ENCODE data around the gene PECR.
"Not testable (repeated sequence)": the region's sequence is repeated elsewhere in the genome, so short reads cannot be mapped to it uniquely, and the experiment has no call there.

Gene PECR

DNA sequence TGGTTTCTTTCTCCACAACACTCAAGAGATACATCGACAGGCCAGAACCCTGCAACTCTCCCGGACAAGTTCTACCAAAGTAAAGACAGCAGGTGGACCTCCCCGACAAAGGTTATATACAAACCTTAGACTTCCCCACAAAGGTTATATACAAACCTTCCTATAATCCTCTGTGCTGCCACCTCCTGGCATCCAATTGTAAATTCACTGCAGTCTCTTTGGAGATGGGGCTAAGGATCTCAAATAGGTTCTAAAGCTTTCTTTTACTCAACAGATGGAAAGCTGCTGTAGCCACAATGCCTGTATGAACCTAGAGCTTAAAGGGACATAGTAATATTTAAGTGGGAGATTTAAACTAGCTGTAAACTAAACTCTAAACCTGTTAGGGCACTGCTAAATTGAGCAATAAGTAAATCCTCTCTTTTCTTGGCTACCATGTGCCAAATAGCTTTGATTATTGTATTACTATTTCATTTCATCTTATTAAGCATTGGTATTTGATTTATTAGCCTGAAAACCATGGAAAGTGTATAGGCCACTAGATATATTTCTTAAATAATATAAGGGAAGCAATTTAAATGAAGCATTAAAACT is 58.5 kb downstream of the PECR start:
- no peak for DNase-seq

DNA sequence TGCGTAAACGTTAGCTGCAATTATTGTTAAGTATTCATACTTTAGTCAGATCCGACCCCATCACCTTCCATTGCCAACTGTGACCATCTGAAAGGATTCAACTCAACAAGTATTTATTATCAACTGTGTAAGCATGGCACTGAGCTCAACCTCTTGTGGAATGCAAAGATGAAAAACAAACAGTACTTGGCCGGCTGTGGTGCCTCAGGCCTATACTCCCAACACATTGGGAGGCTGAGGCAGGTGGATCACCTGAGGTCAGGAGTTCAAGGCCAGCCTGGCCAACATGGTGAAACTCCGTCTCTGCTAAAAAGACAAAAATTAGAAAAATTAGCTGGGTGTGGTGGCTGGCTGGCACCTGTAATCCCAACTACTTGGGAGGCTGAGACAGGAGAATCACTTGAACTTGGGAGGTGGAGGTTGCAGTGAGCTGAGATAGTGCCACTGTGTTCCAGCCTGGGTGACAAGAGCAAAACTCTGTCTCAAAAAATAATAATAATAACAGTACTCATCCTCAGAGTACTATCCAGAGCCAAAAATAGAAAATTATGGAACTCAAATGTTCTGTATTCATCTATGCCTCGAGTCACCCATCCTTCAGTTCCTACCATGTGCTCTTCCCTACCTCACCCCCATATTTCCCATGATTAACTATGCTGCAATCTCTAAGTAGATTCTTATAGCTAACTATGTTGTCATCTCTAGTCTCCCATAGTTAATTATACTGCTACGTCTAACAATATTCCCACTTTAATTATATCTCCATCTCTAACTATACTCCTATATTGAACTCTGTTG is 59.6 kb downstream of the PECR start:
- no peak for DNase-seq

DNA sequence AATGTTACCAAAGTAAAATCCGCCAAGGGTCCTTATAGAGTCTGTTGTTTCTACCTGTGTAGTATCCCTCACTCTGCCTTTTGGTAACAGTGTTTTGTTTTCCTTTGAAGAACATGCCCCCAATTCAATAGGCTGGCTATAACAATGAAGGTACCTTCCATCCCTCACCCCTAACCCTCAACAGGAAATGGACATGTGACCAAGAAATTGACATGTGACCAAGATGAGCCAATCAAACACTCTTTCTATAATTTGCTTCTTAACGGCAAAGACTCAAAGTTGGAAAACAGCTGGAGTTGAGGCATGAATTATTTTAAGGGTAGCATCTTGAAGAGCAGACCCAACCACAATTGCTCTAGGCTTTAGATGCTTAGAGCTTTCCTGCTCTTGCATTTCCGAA is 62.9 kb downstream of the PECR start:
- no peak for DNase-seq

DNA sequence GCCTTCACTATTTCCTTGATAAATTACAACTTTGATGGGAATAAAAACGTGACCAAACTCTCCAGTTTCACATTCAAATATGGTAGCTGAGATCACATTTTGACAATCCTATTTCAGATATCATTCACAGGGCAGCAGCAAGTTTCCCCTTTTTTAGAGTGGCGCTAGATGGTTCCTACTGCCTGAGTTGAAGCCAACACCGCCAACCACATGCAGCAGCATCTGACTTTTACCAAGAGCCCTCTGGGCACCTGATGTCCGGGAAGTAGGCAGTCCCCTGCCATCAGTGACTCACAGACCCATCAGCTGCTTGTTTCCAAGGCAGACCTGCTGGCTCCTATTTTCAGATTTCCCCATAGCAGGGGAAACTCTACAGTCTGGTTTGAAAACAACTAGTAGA is 64.2 kb downstream of the PECR start:
- DNase-seq, result no peak

DNA sequence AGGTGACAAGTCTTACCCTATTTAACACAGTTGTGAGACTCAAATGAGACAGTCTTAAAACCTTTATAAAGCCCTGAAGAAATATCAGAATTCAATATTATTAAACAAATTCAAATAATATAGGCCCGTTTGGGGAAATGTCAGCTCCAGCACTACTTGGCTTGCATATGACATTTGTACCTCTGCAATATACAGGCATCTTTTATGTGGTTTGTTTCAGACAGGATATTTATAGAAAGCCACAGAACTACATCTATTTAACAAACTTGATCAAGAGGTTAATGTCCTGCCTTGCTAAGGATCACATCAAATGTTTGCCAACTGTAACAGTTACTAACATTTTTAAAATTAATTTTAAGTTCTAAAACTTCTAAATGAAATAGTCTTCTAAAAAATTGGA is 65.0 kb downstream of the PECR start:
- DNase-seq, result no peak

DNA sequence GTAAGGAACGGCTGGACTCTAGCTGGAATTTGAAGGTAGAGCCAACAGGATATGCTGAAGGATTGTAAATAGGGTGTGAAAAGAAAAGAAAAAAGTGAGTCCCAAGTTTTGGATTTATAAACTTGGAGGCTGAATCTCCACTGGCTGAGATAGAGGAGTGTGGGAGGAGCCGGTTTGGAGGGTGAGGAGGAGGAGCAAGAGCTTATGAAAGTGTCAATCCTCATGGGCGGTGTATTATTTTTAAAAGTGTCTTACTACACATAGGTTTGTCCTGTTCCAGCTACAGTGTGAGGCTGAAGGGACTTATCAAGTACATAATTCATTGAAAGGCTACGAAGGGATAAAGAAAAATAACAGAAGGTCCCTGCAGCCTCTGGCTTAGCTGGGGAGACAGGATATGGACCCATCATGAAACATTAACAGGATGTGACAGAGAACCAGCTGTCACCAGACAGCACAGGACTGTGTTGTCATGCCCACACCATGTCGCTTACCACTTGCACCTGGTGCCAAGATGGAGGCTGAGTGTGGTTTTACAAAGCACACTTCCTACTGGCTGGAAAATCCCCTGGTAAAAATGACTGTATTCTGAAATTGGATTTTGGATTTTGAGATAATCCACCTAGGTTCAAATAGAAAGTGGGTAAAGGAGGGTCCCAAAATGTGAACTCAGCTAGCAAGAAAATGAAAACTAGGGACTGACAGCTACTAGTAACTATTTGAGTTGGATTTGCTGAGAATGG is 65.7 kb downstream of the PECR start:
- peak; percentile 51 for DNase-seq

DNA sequence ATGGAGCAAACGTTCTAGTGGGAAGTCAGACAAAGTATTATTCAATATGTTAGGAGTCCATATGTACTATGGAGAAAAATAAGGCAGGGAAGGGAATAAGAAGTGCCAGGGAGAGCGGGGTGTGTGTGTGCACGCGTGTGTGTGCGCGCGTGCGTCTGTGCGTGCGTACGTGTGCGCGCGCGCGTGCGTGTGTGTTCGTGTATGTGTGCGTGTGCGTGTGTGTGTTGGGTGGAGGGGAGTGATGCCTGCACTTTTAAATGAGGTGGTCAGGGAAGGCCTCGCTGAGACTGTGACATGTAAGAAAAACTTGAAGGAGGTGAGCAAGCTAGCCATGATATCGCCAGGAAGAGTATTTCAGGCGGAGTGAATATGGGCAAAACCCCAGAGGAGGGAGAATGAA is 66.6 kb downstream of the PECR start:
- no peak for DNase-seq

DNA sequence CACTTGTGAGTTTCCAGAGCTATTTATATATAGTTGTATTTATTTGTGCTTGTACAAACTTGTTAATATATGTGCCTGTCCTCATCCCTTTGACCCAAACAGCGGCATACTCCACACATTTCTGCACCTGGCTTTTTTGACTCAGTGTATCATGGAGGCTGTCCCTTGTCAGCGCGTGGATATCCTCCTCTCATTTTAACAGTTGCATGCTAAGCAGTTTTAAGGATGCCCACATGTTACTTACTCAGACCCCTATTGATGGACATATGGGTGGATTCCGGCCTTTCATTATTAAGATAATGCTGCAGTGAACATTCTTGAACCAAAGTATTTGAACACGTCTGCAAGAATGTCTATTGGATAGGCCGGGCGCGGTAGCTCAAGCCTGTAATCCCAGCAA is 67.6 kb downstream of the PECR start:
- no peak for DNase-seq

DNA sequence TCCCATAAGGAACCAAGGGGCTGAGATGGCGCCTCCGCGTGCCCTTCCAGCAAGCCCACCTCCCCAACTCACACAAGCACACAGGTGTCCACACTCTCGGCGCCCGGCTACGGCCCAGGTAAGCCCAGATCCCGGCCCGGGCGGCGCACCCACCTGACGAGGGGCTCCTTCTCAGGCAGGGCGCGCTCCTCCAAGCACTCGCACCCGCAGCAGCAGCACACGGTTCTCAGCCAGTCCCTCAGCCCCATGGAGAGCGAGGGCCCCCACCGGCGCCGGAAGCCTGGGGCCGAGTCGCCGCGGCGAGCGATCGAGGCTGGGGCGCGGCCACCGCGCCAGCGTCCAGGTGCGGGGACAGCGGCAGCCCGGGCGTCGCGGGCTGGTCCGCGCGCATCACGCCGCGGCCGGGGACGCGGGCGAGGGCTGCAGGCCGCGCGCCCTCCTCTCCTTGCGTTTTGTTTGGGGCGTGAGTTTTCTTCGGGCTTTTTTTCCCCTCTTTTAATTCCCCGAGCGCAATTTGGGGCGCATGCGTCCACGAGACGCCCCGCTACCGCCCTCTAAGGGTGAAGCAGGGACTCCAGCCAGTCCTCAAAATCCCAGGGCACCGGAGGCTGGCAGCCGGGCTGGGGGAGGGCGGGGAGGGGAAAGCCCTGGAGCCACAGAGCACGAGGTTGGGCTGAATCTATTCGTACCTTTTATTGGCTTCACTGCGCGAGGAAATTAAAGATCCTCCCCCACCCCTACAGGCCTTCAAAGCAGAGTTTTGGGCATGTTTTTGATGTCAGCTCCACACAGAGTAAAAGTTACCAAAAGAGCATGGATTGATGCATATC is 68.3 kb downstream of the PECR start, which contains the start of gene MREG:
Gene MREG (minus strand): TSS at position 472 of the 830 bp plus-strand sequence. CDS start 224 bp downstream, at position 248.
- peak; percentile 86 for DNase-seq

DNA sequence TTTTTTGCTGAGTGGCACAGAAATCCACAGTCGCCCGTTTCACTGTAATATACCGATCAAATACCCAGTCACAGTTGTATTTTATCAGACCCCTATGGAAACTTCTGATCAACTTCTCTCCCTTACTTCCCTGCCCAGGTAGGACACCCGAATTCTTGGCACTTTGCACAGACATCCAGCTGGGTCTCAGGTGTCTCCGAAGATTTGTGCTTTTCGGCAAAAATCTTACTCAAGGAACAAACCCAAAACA is 68.9 kb downstream of the PECR start:
- no peak for DNase-seq

DNA sequence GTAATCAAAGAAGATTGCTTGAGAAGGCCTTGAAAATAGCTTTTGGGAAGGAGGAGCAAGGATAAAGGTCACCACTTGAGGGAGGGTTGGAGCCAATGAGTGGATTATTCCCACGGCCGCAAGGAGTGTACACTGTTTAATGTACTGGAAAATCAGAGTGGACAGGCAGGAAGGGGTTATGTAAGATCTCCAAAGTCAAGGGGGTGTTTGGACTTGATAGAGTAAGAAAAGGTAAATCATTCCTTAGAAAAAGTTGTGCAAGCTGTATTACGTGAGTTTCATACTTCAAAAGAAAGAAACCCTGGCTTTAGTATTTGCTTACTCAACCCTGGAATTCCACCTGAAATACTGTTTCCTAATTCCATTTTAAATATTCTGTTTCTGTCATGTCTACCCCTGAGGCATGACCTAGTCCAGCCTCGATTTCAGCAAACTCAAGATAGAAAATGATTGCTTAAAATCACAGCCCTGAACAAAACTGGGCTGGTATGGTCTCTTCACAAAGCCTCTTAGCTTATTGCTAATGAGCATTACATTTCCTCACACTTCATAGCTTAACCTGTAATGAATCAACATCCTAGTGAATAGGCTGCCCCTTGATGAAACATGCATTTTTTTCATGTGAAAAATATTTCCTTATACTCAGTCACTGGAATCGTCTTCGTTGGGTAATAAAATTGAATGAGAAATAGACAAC is 69.3 kb downstream of the PECR start:
- DNase-seq, result no peak

DNA sequence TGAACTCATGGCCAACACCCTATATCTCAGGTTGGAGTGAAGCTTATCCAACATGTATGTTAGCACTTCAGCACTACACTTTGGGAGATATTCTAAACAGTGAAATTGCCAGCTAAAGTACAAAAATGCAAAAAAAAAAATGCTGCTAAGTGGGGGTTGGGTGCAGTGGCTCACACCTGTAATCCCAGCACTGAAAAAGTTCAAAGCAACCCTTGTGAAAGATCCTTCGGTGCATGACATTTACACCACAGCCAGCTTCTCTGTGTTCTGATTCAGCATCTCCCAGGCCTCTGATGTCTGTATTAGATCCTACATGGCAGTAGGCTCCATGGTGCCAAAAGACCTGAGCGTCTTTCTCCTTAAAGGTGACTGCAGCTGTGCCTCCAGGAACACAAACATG is 72.4 kb downstream of the PECR start:
- not testable (repeated sequence) for DNase-seq

DNA sequence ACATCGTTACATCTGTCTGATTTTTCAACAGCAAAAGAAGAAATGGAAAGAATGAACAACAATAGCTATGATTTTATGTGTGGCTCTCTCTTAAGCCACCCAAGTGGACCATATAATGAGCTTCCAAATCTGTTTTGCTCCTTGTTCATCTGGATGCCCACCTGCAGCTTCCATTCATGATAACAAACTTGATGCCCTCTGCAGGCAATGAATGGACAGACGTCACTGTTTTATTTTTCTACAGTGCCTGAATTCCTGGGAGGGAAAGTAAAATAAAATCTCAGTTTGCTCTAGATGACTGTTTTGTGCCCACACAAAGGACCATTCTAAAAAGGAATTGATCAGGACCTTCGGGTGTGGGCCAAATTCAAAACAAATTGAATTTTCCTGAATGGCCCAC is 73.2 kb downstream of the PECR start:
- no peak for DNase-seq

DNA sequence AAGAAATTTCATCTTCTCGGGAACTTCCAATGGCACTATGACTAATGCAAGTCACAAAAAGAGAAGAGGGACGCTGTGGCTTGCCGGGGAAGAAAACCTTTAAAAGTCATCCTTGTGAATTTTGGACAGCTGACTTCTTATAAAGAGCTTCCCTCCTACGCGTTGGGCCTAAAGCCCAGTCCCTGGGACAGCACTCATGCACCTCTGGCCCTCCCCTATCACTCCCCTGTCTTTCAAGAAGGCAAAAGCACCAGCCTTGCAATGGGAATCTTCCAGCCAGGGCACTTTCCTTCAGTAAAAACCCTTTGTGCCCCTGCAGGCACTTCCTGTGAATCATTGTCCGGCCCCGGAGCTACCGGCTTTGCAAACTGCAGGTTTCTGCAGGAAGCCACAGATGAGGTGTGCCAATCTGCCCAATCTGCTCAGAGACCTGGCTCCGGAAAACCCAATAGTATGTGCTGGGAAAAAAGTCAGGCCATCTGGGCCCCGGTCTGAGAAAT is 75.4 kb downstream of the PECR start:
- DNase-seq, result no peak

DNA sequence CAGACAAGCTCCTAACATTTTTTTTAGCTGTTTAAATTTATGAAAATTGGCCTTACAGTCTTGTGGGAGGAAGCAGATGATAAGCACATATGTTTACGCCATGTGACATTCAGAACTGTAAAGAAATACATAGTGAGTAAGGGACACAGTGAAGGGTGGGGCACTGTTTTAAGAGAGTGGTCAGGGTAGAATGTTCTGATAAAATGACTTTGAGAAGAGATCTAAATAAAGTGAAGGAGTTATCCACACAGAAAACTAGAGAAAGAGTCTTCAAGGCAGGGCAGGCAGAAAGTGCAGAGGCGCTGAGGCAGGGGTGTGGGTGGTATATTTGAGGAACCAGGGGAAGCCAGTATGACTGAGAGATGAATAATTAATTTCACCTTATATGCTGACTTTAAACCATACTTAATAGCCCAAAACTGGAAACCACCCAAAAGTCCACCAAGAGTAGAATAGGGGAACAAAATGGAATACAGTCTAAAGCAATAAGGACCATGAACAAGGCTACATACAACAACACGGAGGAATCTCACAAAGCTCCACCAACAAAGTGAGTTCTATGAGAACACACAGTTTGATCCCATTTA is 76.8 kb downstream of the PECR start:
- no peak for DNase-seq

DNA sequence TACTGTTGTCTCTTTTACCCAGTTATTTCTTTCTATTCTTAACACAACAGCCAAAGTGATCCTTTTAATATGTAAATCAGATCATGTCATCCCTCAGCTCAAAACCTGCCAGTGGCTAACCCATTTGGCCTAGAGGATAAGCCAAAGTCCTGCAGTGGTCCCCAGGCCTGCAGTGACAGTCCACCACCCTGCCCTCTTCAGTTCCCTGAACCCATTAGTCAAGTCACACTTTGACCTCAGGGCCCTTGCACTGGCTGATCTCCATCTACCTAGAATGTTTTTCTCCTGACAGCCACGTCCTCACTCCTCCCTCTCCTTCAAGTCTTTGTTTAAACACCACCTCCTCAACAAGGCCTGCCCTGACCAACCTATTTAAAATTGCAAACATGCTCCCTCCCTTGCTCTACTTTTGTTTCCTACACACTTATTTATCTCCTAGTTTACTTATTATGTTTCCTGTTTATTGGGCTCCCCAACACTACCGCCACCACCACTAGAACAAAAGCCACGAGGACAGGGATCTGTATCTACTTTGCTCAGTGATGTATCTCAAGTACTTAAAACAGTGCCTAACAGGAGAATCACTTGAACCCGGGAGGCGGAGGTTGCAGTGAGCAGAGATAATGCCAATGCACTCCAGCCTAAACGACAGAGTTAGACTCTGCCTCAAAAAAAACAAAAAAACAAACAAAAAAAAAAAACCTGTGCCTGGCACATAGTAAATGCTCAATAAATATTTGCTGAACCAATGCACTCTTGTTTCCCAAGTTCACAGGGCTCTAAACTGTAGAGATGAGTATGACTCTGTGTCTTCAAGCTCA is 77.5 kb downstream of the PECR start:
- DNase-seq, result no peak

DNA sequence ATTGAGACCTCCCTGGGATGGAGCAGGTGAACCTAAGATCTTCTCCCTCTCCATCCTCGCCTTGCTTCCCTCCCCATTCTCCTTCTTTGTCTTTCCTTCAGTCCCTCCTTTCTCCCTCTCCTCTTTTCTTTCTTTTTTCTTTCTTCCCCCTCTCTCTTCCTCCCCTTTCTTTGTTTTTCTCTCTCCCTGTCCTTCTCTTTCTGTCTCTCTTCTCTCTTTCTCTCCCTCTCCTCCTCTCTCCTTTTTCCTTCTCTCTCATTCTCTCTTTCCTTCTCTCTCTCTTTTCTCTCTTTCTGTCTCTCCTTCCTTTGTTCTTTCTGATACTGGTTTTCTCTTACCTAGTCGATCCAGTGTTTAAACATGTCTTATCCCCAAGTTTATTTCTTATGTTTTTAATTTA is 78.9 kb downstream of the PECR start:
- no peak for DNase-seq

DNA sequence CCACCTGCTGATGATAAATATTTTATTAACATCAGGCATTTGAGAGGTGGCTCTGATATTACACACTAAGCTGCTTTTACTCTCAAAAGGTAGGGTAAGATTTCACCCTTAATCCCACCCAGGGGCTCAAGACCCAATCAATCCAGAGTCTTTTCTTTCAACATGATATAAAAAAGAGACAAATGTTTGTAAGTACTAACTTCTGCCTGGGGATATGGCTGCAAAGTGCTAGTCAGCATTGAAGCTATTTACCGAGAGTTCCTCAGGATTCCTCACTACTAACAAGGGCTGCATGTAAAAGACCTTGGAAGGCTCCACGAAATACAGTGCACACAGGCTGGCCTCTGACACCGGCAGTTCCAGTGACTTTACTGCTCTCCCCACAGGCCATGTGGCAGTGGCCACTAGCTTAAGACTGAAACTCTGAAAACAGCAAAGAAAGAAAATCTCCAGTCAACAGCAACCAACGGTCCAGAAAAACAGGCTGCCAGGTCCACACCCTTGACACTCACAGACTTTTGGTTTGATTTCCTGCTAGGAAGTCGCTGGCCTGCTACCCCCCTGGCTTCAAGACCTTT is 79.4 kb downstream of the PECR start:
- DNase-seq, result no peak

DNA sequence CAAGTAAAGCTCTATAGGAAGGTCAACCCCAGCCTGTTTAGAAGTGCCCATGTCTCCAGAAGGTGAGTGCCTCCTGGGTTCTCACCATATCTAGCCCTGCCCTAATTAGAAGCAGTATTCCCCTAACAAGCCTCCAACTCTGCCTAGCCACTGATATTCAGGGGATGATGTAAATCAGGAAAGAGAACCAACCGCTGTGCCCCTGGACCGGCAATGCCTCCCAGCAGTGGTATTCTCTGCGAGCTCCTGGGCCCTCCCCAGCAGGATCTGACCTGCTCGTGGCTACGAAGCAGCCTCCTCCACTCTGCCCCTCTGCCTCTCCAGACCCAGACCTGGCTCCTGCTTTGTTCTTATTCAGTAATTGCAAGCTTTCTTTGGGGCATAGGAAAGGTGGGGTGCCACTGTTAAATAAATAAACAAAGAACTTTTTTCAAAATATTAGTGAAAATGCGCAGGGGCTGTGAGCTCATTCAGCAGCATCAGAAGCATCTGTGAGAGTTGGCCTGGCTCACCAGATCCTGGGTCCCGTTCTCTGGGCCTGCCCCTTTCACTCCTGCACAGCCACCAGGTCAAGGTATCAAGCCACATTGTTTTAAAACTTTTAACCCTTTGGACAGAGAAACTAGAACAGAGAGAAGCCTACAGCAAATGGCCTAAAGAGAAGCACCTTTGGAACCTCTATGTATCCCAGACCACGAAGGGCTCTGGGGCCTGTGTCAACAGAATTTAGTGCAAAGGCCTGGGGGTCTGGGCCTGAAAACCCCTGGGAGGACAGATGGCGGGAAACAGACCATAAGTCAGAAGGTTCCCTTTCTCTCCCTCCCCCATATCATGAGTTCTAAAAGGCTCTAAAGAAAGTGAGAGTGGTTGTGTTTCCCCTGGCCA is 80.2 kb downstream of the PECR start:
- no peak for DNase-seq

DNA sequence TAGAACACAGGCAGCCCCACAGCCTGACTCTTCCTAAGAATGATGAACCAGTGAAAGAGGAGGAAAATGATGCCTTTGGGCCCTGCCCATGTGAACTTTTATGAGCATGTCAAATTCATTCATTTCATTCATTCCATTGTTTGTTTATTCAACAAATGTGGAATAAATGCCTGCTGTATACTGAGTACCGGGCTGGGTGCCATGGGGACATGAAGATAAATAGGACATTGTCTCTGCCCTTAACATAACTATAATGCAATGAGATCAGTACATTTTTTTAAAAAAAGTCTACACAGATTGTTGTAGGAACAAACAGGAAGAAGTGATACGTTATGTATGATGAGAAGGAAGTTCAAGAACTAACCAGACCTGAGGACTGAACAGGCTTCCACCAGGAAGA is 83.0 kb downstream of the PECR start:
- no peak for DNase-seq

Measured in NCI-H510A (cell line).